Osteoblast (primary cell): ENCODE data around the gene UBE2J1. TPM values are rescaled to one million over a fixed set of nuclear protein-coding genes. Genes with fewer than 3 reads are reported as not detected.

ENCODE experiments used
- DNase-seq: peaks from one replicate; pipeline ENCODE4 v3.0.0; 2011; ENCODE audit warnings: low spot score, mixed read lengths; ENCODE audit not compliant: insufficient read length; ENCODE audit errors: missing footprints
- H2AFZ ChIP-seq: 2 replicates; pipeline ENCODE4 v1.6.0; 2011; ENCODE audit warnings: mild to moderate bottlenecking, low read length
- H3K27ac ChIP-seq: 2 replicates; pipeline ENCODE4 v1.5.1; 2011; ENCODE audit warnings: mild to moderate bottlenecking, low read depth, low read length, moderate library complexity
- H3K27me3 ChIP-seq: 2 replicates; pipeline ENCODE4 v1.6.0; 2012; ENCODE audit warnings: mild to moderate bottlenecking, control low read depth, inconsistent platforms, low read length, moderate library complexity; ENCODE audit not compliant: insufficient read depth
- H3K36me3 ChIP-seq: 2 replicates; pipeline ENCODE4 v1.5.1; 2011; ENCODE audit warnings: mild to moderate bottlenecking, low read length, control low read depth, moderate library complexity; ENCODE audit not compliant: insufficient read depth
- H3K4me1 ChIP-seq: 2 replicates; pipeline ENCODE4 v1.5.1; 2011; ENCODE audit warnings: mild to moderate bottlenecking, low read length, control low read depth, moderate library complexity; ENCODE audit not compliant: insufficient read depth
- H3K4me2 ChIP-seq: 2 replicates; pipeline ENCODE4 v1.6.0; 2011; ENCODE audit warnings: mild to moderate bottlenecking, low read length; ENCODE audit not compliant: insufficient read depth
- H3K4me3 ChIP-seq: fragments of 200-600 bp; sonication (generic); 3 replicates; pipeline ENCODE4 v1.5.1; 2012; ENCODE audit warnings: mild to moderate bottlenecking, low read length, inconsistent platforms; ENCODE audit not compliant: insufficient read depth
- H3K79me2 ChIP-seq: 2 replicates; pipeline ENCODE4 v1.6.0; 2012; ENCODE audit warnings: mild to moderate bottlenecking, low read length, control low read depth, inconsistent platforms; ENCODE audit not compliant: insufficient read depth
- H3K9me3 ChIP-seq: 2 replicates; pipeline ENCODE4 v1.5.1; 2011; ENCODE audit warnings: low read depth, low read length, control low read depth
- H4K20me1 ChIP-seq: 2 replicates; pipeline ENCODE4 v1.6.0; 2012; ENCODE audit warnings: mild to moderate bottlenecking, low read length, control low read depth; ENCODE audit not compliant: insufficient read depth
- total RNA-seq: library from RNA; depleted of rRNA; stranded (reverse); fragments of >200 nt; gene quantifications from 2 replicates; pipeline ENCODE4 v1.2.3, GENCODE V29; 2012
- TF ChIP-seq, protein P1 (sequence below): IDR thresholded peaks from 2 replicates; pipeline ENCODE4 v1.5.1; 2011; ENCODE audit warnings: mild to moderate bottlenecking, low read depth, low read length, moderate library complexity; ENCODE audit errors: extremely low read depth

Gene UBE2J1
- total RNA-seq, 1 donor = 44.5 TPM

DNA sequence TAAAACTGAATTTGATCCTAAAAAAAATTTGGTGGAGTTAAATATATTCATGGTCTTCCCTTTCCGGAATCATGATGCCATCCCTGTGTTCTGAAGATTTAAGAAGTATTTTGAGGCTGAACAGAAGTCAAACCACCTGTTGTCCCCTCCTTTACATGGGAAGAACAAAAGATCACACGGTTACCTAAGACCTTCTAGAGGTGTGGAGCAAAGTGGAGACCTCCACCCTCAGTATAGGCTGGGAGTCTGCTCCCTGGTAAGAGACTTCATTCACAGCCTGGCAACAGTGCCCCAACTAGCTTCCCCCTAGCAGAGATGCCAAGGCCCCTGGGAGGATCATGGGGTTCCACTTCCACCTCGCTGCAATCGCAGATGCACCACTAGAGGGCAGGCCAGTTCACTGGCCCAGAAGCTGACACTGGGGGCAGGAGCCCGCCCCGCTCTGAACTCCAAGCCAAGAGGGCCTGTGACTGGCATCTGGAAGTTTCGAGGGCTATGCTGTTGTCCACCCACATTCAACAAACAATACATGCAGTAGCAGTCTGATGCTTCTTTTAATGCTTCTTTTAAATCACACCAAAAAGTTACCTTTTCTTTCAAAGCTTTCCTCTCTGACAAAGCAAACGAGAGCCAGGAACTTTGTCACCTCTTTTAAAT is 19.5 kb upstream of the UBE2J1 start:
- Histone ChIP-seq H3K4me3 (no peak overlapping the region), H3K36me3 (no peaks in the 10 kb centered on the region), H4K20me1 (no peaks in the 10 kb centered on the region), H3K27me3 (no peaks in the 10 kb centered on the region), H3K4me1 (no peaks in the 10 kb centered on the region), H3K79me2 (no peaks in the 10 kb centered on the region), H3K27ac (no peak overlapping the region), H2AFZ (no peak overlapping the region), H3K9me3 (no peaks in the 10 kb centered on the region), H3K4me2 (no peak overlapping the region)
- peak; percentile 86 for DNase-seq
- TF ChIP-seq, protein P1, sequence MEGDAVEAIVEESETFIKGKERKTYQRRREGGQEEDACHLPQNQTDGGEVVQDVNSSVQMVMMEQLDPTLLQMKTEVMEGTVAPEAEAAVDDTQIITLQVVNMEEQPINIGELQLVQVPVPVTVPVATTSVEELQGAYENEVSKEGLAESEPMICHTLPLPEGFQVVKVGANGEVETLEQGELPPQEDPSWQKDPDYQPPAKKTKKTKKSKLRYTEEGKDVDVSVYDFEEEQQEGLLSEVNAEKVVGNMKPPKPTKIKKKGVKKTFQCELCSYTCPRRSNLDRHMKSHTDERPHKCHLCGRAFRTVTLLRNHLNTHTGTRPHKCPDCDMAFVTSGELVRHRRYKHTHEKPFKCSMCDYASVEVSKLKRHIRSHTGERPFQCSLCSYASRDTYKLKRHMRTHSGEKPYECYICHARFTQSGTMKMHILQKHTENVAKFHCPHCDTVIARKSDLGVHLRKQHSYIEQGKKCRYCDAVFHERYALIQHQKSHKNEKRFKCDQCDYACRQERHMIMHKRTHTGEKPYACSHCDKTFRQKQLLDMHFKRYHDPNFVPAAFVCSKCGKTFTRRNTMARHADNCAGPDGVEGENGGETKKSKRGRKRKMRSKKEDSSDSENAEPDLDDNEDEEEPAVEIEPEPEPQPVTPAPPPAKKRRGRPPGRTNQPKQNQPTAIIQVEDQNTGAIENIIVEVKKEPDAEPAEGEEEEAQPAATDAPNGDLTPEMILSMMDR = peak; percentile 97

DNA sequence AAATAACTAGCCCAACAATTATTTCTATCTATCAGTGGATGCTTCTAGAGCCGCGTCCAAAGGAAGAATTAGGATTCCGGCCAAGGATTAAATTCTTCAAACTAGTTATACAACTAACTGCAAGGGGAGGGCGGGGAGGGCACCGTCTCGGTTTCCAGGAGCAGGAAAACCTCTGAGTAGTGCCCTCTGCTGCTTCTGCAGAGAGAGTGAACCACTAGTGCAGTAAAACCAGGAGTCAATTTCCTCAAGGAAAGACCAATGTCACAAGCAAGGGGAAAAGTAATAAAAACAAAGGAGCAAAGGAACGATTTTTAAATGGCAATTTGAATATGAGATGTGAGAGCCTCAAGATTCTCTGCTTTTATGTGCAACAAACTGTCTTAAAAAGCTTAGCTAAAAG is 16.5 kb upstream of the UBE2J1 start:
- no peak overlapping the region for H3K27ac ChIP-seq
- TF ChIP-seq, protein P1 = peak; percentile 60
- no peak overlapping the region for H2AFZ ChIP-seq
- H3K4me3 ChIP-seq = no peak overlapping the region
- H3K27me3 ChIP-seq = no peaks in the 10 kb centered on the region
- no peaks in the 10 kb centered on the region for H3K9me3 ChIP-seq
- no peak overlapping the region for H3K4me2 ChIP-seq
- DNase-seq = peak; percentile 31
- no peaks in the 10 kb centered on the region for H3K4me1 ChIP-seq
- H3K79me2 ChIP-seq = no peaks in the 10 kb centered on the region
- no peaks in the 10 kb centered on the region for H4K20me1 ChIP-seq
- H3K36me3 ChIP-seq = no peaks in the 10 kb centered on the region

GRCh38 chr6:89368107-89368506 is 15.6 kb upstream of the UBE2J1 start:
- Histone ChIP-seq H3K79me2 (no peaks in the 10 kb centered on the region), H3K4me3 (no peak overlapping the region), H3K9me3 (no peaks in the 10 kb centered on the region), H3K4me2 (no peak overlapping the region), H2AFZ (no peak overlapping the region), H3K27ac (no peak overlapping the region), H3K4me1 (no peaks in the 10 kb centered on the region), H3K27me3 (peaks cover 7% of the 10 kb centered on the region), H3K36me3 (no peaks in the 10 kb centered on the region), H4K20me1 (no peaks in the 10 kb centered on the region)
- no peak for DNase-seq
- TF ChIP-seq, protein P1 = peak; percentile 96

DNA sequence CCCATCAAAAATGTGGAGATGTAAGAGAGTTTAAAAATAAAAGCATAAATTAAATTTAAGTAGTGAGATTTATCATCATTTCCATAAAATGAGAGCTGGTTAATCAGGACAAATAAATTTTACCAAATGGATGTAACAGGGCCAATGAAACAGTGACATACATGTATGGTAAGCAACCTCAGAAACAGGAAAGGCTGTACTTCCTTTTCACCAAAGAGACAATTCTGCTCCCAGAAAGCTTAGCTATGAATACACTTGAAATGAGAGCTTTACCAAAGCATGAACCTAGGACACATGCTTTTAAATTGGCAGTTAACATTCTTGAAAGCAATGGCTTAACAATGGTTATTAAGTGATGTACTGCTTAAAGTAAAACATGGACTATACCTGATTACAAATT is 12.1 kb upstream of the UBE2J1 start:
- Histone ChIP-seq H4K20me1 (no peaks in the 10 kb centered on the region), H3K27me3 (peaks cover 14% of the 10 kb centered on the region), H3K36me3 (no peaks in the 10 kb centered on the region), H2AFZ (no peak overlapping the region), H3K27ac (no peak overlapping the region), H3K4me2 (no peak overlapping the region), H3K9me3 (no peaks in the 10 kb centered on the region), H3K4me1 (peaks cover 14% of the 10 kb centered on the region), H3K4me3 (no peak overlapping the region), H3K79me2 (no peaks in the 10 kb centered on the region)
- DNase-seq = no peak
- TF ChIP-seq, protein P1 = no peak
